ENCODE results near the gene PRLHR. TPM values are rescaled to one million over a fixed set of nuclear protein-coding genes. Genes with fewer than 3 reads are reported as not detected.

Gene PRLHR
- total and polyA plus RNA-seq, 2 of the 13 experiments (the other 11 are each of a cell fraction or from before 2014, with no cell fraction given), result not detected

GRCh38 chr10:118565301-118566075 lies 30.0 kb downstream of the PRLHR start (continued):
- no peak for TF ChIP-seq ZNF382 (CRISPR knock-in tag; IDR thresholded peaks at IDR 0.05; ENCODE audit: borderline replicate concordance)
- no peak for TF ChIP-seq HNRNPLL (IDR thresholded peaks at IDR 0.05; ENCODE audit: low read depth, low read length, poor library complexity, severe bottlenecking)
- TF ChIP-seq FOXC1 (CRISPR knock-in tag; IDR thresholded peaks at IDR 0.05; ENCODE audit: borderline replicate concordance), result no peak
- TF ChIP-seq TOE1 (CRISPR knock-in tag; IDR thresholded peaks at IDR 0.05), result no peak
- no peak for TF ChIP-seq AHDC1 (CRISPR knock-in tag; IDR thresholded peaks at IDR 0.05; ENCODE audit: borderline replicate concordance)
- no peak for TF ChIP-seq ZNF674 (CRISPR knock-in tag; IDR thresholded peaks at IDR 0.05; ENCODE audit: low read depth)
- no peak for TF ChIP-seq ZNF543 (CRISPR knock-in tag; IDR thresholded peaks at IDR 0.05)
- TF ChIP-seq MYNN (CRISPR knock-in tag; IDR thresholded peaks at IDR 0.05; ENCODE audit: low read depth), result no peak
- no peak for TF ChIP-seq CEBPZ (IDR thresholded peaks at IDR 0.05; ENCODE audit: low read length)

Measured in HepG2 (cell line).